Transverse colon (tissue), 4 donors: Measurements from ENCODE around the gene SEMA3F. TPM values are rescaled to one million over a fixed set of nuclear protein-coding genes. Genes with fewer than 3 reads are reported as not detected.

ENCODE experiments used
- DNase-seq: peaks from one replicate; pipeline ENCODE4 v3.0.0-alpha.2; 2019
- H3K27ac ChIP-seq, 4 donors: fragments of 200-600 bp; sonication (generic); 2 replicates each; pipeline ENCODE4 v1.5.1; 2016 to 2018; ENCODE audit warnings: inconsistent platforms in 4 of 4
- H3K27me3 ChIP-seq: fragments of 200-600 bp; sonication (generic); 2 replicates; pipeline ENCODE4 v1.5.1; 2017; ENCODE audit warnings: inconsistent platforms
- H3K36me3 ChIP-seq, 4 donors: fragments of 200-600 bp; sonication (generic); 2 replicates each; pipeline ENCODE4 v1.5.1; 2017 to 2019; ENCODE audit warnings: inconsistent platforms in 4 of 4
- H3K4me1 ChIP-seq, 4 donors: fragments of 200-600 bp; sonication (generic); 2 replicates each; pipeline ENCODE4 v1.5.1; 2017 to 2020; ENCODE audit warnings: inconsistent platforms in 4 of 4
- H3K4me3 ChIP-seq, 4 donors: fragments of 200-600 bp; sonication (generic); 1 replicate in 1 of 4; 2 replicates in 3 of 4; pipeline versions ENCODE4 v1.5.1 to v1.6.1; 2017 to 2019; ENCODE audit warnings: inconsistent platforms in 4 of 4
- H3K9me3 ChIP-seq, 2 donors: fragments of 200-600 bp; sonication (generic); 2 replicates each; pipeline ENCODE4 v1.5.1; 2017 to 2019; ENCODE audit warnings: inconsistent platforms in 2 of 2
- EP300 ChIP-seq: sonication (generic); formaldehyde crosslinking; IDR thresholded peaks from one replicate; pipeline ENCODE4 v1.6.1; 2017; ENCODE audit warnings: antibody characterized with exemption, low read depth
- POLR2A ChIP-seq: fragments of 450-650 bp; IDR thresholded peaks from one replicate; pipeline ENCODE4 v1.6.1; 2016; ENCODE audit warnings: antibody characterized with exemption, mild to moderate bottlenecking, moderate library complexity
- POLR2AphosphoS5 ChIP-seq, 3 donors: sonication (generic); formaldehyde crosslinking; IDR thresholded peaks; one replicate each; pipeline ENCODE4 v1.6.1; 2016; ENCODE audit warnings: antibody characterized with exemption in 3 of 3
- WGBS, 2 donors: methylation state at CpG; one replicate each; pipeline ENCODE4 v1.1.5; 2018; ENCODE audit warnings: low coverage in 1 of 2; 5-methylcytosine and 5-hydroxymethylcytosine counted together
- in situ Hi-C, 4 donors: fragments of 200-750 bp; cut with MboI; loops; one replicate each; pipeline versions ENCODE4 v1.15.0 to v1.15.1; 2017; ENCODE audit warnings: low sequenced_read_pairs in 3 of 4, low pct_ligation_motif_present in 1 of 4, low pct_unique_long_range_greater_than_20kb in 1 of 4
- intact Hi-C: fragments of 100-400 bp; cut with DNase I; formaldehyde crosslinking; loops from one replicate; pipeline ENCODE4 v1.15.1; 2023; ENCODE audit warnings: low total_unique reads
- total RNA-seq, 4 donors: library from RNA; depleted of rRNA; stranded (reverse); fragments of >200 nt; gene quantifications; one replicate each; pipeline ENCODE4 v1.1.0, GENCODE V29; 2016
- TF ChIP-seq, protein P1 (sequence below), 5 experiments: fragments of 200-600 bp in 3 of 5; fragments of 450-650 bp in 2 of 5; sonication (generic) in 3 of 5; IDR thresholded peaks; 1 replicate in 2 of 5; 2 replicates in 3 of 5; pipeline ENCODE4 v1.5.1; 2016 to 2017; ENCODE audit warnings: antibody characterized with exemption in 5 of 5, inconsistent platforms in 3 of 5, mild to moderate bottlenecking in 2 of 5, moderate library complexity in 1 of 5

The SEMA3F gene
- total RNA-seq, 4 donors from 2014 or later: 1.9 to 30.6 (median 3.8) TPM

DNA sequence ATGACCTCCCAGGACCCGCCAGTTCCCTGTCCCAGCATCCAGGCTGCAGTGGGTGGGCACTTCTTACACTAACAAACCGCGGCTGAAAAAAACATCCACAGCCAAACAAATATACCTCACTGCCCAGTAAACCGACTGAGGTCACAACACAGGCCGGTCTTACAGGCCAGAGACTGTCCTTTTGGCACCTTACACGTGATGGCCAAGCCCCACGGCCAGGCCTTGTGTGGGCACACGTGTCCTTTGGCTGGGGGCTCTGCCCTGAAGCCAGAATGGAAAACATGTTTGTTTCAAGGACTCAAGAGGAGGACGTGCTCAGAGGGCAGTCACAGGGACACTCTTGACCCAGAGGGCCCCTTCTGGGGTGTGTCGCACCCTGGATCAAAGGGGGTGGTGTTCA is 59.7 kb downstream of the SEMA3F start:
- no peaks in the 10 kb centered on the region for H3K36me3 ChIP-seq
- H3K27me3 ChIP-seq: no peaks in the 10 kb centered on the region
- in situ Hi-C loops: no loop called here
- no peaks in the 10 kb centered on the region for H3K4me1 ChIP-seq
- H3K4me3 ChIP-seq: no peak overlapping the region
- whole genome bisulfite sequencing, 2 donors: 78% methylated on average over 10 of the region's 10 CpGs; no CpG with 5 or more reads in 1 of the 2 donors
- intact Hi-C loops: no loop called here
- no peak overlapping the region for H3K27ac ChIP-seq
- TF ChIP-seq, protein P1, sequence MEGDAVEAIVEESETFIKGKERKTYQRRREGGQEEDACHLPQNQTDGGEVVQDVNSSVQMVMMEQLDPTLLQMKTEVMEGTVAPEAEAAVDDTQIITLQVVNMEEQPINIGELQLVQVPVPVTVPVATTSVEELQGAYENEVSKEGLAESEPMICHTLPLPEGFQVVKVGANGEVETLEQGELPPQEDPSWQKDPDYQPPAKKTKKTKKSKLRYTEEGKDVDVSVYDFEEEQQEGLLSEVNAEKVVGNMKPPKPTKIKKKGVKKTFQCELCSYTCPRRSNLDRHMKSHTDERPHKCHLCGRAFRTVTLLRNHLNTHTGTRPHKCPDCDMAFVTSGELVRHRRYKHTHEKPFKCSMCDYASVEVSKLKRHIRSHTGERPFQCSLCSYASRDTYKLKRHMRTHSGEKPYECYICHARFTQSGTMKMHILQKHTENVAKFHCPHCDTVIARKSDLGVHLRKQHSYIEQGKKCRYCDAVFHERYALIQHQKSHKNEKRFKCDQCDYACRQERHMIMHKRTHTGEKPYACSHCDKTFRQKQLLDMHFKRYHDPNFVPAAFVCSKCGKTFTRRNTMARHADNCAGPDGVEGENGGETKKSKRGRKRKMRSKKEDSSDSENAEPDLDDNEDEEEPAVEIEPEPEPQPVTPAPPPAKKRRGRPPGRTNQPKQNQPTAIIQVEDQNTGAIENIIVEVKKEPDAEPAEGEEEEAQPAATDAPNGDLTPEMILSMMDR (IDR thresholded peaks at IDR 0.05): no peak
- TF ChIP-seq POLR2AphosphoS5 (IDR thresholded peaks at IDR 0.05): no peak
- no peak for TF ChIP-seq POLR2A
- no peak for TF ChIP-seq EP300
- DNase-seq: no peak
- no peaks in the 10 kb centered on the region for H3K9me3 ChIP-seq

DNA sequence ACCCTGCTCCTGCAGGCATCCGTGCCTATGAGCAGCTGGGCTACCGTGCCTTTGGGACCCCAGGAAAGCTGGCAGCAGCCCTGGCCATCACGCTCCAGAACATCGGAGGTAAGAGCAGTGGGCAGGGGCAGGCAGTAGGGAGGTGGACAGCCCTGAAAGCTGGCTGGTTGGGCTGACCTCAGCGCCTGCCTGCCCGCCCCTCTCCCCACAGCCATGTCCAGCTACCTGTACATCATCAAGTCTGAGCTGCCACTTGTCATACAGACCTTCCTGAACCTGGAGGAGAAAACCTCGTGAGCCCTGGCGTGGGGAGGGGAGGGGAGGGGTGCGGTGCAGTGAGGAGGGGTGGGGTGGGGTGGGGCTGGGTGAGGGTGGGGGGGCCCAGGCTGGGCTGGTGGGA is 60.4 kb downstream of the SEMA3F start:
- Histone ChIP-seq H3K27ac (no peak overlapping the region), H3K4me1 (no peaks in the 10 kb centered on the region), H3K27me3 (no peaks in the 10 kb centered on the region), H3K36me3 (no peaks in the 10 kb centered on the region), H3K9me3 (no peaks in the 10 kb centered on the region), H3K4me3 (no peak overlapping the region)
- in situ Hi-C loops (no loop called here), intact Hi-C loops (no loop called here)
- TF ChIP-seq EP300 (no peak), POLR2AphosphoS5 (IDR thresholded peaks at IDR 0.05) (no peak), POLR2A (no peak)
- TF ChIP-seq, protein P1 (IDR thresholded peaks at IDR 0.05): no peak
- no peak for DNase-seq
- WGBS, 2 donors: 68% methylated on average over 9 of the region's 9 CpGs; no CpG with 5 or more reads in 1 of the 2 donors

DNA sequence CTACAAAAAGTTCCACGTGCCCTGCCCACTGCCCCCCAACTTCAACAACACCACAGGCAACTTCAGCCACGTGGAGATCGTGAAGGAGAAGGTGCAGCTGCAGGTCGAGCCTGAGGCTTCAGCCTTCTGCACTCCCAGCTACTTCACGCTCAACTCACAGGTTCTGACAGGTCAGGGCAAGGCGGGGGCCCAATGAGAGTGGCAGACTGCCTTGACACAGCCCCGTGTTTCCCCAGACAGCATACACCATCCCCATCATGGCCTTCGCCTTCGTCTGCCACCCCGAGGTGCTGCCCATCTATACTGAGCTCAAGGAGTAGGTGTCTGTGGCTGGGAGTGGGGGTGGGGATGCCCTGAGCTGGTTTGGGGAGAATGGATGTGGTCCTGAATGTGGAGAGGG is 62.6 kb downstream of the SEMA3F start:
- no peak overlapping the region for H3K27ac ChIP-seq
- DNase-seq: no peak
- no peaks in the 10 kb centered on the region for H3K9me3 ChIP-seq
- no peaks in the 10 kb centered on the region for H3K27me3 ChIP-seq
- in situ Hi-C loops (no loop called here), intact Hi-C loops (no loop called here)
- TF ChIP-seq POLR2A (no peak), POLR2AphosphoS5 (IDR thresholded peaks at IDR 0.05) (no peak), EP300 (no peak)
- TF ChIP-seq, protein P1 (IDR thresholded peaks at IDR 0.05): no peak
- H3K36me3 ChIP-seq: no peaks in the 10 kb centered on the region
- H3K4me1 ChIP-seq: no peaks in the 10 kb centered on the region
- WGBS, 2 donors: 71% methylated on average over 10 of the region's 10 CpGs; no CpG with 5 or more reads in 1 of the 2 donors
- H3K4me3 ChIP-seq: no peak overlapping the region

DNA sequence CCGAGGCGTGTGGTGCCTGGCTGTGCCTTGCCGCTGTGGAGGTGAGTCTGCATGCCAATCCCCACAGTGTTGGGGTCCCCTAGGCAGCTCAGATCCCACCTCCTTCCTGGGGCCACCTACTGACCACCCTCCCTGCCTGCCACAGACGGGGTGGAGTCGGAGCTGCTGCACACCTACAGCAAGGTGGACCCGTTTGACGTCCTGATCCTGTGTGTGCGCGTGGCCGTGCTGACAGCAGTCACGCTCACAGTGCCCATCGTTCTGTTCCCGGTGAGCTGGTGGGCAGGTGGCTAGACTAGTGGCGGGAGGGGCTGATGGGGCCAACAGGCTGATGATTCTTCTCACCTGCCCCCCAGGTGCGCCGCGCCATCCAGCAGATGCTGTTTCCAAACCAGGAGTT is 63.3 kb downstream of the SEMA3F start:
- DNase-seq: no peak
- TF ChIP-seq POLR2AphosphoS5 (IDR thresholded peaks at IDR 0.05) (no peak), POLR2A (no peak)
- in situ Hi-C loops: no loop called here
- 90% methylated on average over 16 of the region's 17 CpGs; no CpG with 5 or more reads in 1 of the 2 donors for WGBS, 2 donors
- Histone ChIP-seq H3K4me3 (no peak overlapping the region), H3K27me3 (no peaks in the 10 kb centered on the region), H3K36me3 (no peaks in the 10 kb centered on the region), H3K4me1 (no peaks in the 10 kb centered on the region), H3K9me3 (no peaks in the 10 kb centered on the region), H3K27ac (no peak overlapping the region)
- intact Hi-C loops: no loop called here

DNA sequence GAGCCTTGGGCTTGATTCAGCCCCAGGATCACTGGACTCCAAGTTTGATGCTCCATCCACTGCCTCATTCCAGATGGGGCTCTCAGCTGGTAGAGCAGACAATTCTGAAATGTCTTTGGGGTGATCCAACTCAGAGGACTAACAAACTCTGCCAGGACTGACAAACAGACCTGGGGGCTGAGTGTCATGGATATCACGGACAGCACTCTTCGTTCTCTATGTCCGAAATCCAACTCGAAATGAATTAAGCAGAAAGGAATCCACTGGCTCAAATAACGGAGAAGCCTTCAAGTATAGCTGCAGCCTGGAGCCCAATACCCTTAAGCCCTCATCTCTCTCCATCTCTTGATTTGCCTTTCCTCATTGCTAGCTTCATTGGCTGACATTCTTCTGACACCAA is 64.2 kb downstream of the SEMA3F start:
- no peaks in the 10 kb centered on the region for H3K36me3 ChIP-seq

More for the DNA sequence above, 64.2 kb downstream of the SEMA3F start:
- in situ Hi-C loops: no loop called here
- intact Hi-C loops: no loop called here
- H3K27me3 ChIP-seq: no peaks in the 10 kb centered on the region
- H3K9me3 ChIP-seq: no peaks in the 10 kb centered on the region
- H3K4me1 ChIP-seq: no peaks in the 10 kb centered on the region
- no peak overlapping the region for H3K4me3 ChIP-seq
- no peak for TF ChIP-seq POLR2AphosphoS5 (IDR thresholded peaks at IDR 0.05)
- no peak overlapping the region for H3K27ac ChIP-seq
- 88% methylated on average over 5 of the region's 5 CpGs; no CpG with 5 or more reads in 1 of the 2 donors for WGBS, 2 donors
- no peak for DNase-seq
